Measurements from ENCODE around the gene UQCC5.

Gene UQCC5

DNA sequence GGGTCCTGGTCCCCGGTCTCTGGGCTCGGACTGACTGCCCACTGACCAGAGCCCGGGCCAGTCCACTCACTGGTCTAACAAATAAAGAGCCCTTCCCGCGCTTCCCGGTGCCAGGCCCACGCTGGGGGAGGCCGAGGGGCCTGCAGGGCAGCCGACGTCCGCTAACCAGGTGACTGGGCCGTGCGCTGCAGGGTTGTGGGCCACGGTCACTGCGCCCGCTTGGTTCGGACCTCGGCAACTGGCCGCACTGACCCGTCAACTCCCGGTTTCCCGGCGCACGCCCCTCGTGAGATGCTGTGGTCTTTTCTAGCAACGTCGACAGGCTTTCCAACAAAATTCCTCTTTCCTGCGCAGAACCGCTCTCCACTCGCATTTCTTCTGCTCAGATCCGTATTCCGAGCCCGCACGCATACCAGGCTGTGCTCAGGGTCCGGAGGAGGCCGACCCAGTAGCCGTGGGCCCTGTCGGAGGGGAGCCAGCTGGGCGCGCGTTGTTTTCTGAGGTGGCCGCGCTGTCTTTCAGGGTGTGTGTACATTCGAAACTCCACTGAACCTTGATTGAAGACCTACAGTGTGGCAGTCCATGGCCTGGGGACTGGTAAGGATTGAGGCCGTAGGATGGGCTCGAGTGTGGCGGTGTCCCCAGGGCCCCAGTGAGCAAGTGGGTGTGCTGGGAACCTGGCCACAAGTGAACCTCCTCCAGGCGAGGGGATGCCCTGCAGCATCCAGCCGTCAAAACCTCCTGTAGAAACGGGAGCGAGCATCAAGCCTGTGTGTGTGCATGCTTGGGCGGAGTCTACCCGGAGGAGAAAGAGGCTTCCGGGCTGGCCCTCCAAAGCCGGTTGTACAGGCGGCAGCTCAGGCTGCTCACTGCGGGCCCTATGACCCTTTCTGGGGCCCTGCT is 1.9 kb upstream of the UQCC5 start:
- Histone ChIP-seq H3K36me3 (no peaks in the 10 kb centered on the region), H3K27me3 (peaks cover 63% of the 10 kb centered on the region), H3K9me3 (no peaks in the 10 kb centered on the region), H3K4me1 (ENCODE audit: control insufficient read depth in 1 of 2, insufficient read depth in 1 of 2, low read depth in 1 of 2, low read length in 1 of 2) (peaks cover 30 to 48% of the 10 kb centered on the region in 2 experiments), H3K27ac (no peak overlapping the region), H3K4me3 (ENCODE audit: low read depth in 1 of 2, low read length in 1 of 2) (peak overlapping the region in 1 of 2 experiments; percentile 27)
- TF ChIP-seq, protein P1, sequence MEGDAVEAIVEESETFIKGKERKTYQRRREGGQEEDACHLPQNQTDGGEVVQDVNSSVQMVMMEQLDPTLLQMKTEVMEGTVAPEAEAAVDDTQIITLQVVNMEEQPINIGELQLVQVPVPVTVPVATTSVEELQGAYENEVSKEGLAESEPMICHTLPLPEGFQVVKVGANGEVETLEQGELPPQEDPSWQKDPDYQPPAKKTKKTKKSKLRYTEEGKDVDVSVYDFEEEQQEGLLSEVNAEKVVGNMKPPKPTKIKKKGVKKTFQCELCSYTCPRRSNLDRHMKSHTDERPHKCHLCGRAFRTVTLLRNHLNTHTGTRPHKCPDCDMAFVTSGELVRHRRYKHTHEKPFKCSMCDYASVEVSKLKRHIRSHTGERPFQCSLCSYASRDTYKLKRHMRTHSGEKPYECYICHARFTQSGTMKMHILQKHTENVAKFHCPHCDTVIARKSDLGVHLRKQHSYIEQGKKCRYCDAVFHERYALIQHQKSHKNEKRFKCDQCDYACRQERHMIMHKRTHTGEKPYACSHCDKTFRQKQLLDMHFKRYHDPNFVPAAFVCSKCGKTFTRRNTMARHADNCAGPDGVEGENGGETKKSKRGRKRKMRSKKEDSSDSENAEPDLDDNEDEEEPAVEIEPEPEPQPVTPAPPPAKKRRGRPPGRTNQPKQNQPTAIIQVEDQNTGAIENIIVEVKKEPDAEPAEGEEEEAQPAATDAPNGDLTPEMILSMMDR (IDR thresholded peaks at IDR 0.05): no peak

DNA sequence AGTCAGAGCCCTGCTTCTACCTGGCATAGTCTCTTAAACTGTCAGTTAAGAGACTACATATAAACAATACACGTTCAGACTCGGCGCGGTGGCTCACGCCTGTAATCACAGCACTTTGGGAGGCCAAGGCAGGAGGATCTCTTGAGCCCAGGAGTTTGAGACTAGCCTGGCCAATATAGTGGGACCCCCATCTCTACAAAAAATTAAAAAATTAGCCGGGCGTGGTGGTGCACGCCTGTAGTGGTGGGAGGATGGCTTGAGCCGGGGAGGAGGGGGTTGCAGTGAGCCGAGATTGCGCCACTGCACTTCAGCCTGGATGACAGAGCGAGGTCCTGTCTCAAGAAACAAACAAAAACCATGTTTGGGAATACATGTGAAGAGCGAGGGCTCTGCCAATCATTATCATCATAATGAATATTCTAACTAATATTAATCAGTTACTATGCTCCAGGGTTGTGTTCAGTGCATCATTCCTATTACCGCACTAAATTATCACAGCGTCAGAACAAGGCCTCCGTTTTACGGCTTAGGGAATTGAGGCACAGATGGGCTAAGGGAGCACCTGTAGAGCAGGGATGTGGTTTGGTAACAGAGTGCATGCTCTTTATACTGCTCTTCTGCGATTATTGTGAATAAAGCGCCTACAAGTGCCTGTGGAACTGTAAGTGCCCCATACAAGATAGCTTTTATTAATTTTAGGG is 844 bp upstream of the UQCC5 start:
- Histone ChIP-seq H3K4me1 (ENCODE audit: control insufficient read depth in 1 of 2, insufficient read depth in 1 of 2, low read depth in 1 of 2, low read length in 1 of 2) (peaks cover 30 to 48% of the 10 kb centered on the region in 2 experiments), H3K4me3 (ENCODE audit: low read depth in 1 of 2, low read length in 1 of 2) (peak overlapping the region in 1 of 2 experiments; percentile 77), H3K9me3 (no peaks in the 10 kb centered on the region), H3K27ac (peak overlapping the region; percentile 29), H3K36me3 (no peaks in the 10 kb centered on the region), H3K27me3 (peaks cover 58% of the 10 kb centered on the region)
- TF ChIP-seq, protein P1 (IDR thresholded peaks at IDR 0.05): no peak

DNA sequence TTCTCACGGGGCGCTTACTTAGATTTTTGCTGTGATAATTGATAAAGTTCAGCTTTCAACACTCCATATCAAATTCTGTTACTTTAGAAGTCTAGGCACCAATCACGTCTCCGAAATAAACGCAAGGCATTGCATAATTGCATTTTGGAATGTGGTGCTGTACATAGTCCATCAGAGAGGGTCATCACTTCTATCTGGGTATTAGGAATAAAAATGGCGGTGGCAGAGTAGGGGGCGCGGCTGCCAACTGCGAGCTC is 365 bp upstream of the UQCC5 start:
- no peaks in the 10 kb centered on the region for H3K36me3 ChIP-seq
- H3K27ac ChIP-seq: peak overlapping the region; percentile 29
- peaks cover 30 to 48% of the 10 kb centered on the region in 2 experiments for H3K4me1 ChIP-seq (ENCODE audit: control insufficient read depth in 1 of 2, insufficient read depth in 1 of 2, low read depth in 1 of 2, low read length in 1 of 2)
- TF ChIP-seq, protein P1 (IDR thresholded peaks at IDR 0.05): no peak
- H3K9me3 ChIP-seq: no peaks in the 10 kb centered on the region
- H3K4me3 ChIP-seq (ENCODE audit: low read depth in 1 of 2, low read length in 1 of 2): peak overlapping the region; percentile 74 to 77
- H3K27me3 ChIP-seq: peaks cover 54% of the 10 kb centered on the region

DNA sequence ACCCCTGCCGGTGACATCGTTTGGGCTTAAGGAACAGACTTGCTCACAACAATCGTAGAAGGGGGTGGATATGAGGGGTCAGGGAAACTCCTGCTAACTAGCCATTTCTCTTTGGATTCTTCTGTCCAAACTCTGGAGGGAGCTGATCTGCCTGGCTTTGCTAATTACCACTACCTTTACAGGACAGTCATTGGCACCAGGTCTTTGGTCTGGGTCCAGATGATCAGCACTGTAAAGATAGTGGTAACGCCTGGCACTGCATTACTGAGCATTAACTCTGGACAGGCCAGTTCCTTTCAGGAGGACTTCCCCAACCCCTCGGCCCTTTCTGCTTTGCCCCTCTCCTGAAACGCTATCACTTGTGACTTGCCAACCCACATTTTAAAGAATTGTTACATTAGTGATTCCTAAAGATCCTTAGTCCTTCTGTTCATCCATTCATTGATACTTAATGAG is 788 bp downstream of the UQCC5 start:
- peaks cover 30 to 48% of the 10 kb centered on the region in 2 experiments for H3K4me1 ChIP-seq (ENCODE audit: control insufficient read depth in 1 of 2, insufficient read depth in 1 of 2, low read depth in 1 of 2, low read length in 1 of 2)
- peak overlapping the region; percentile 74 to 77 for H3K4me3 ChIP-seq (ENCODE audit: low read depth in 1 of 2, low read length in 1 of 2)
- TF ChIP-seq, protein P1 (IDR thresholded peaks at IDR 0.05): no peak
- H3K27me3 ChIP-seq: peaks cover 42% of the 10 kb centered on the region
- H3K27ac ChIP-seq: peak overlapping the region; percentile 29
- no peaks in the 10 kb centered on the region for H3K9me3 ChIP-seq
- no peaks in the 10 kb centered on the region for H3K36me3 ChIP-seq

DNA sequence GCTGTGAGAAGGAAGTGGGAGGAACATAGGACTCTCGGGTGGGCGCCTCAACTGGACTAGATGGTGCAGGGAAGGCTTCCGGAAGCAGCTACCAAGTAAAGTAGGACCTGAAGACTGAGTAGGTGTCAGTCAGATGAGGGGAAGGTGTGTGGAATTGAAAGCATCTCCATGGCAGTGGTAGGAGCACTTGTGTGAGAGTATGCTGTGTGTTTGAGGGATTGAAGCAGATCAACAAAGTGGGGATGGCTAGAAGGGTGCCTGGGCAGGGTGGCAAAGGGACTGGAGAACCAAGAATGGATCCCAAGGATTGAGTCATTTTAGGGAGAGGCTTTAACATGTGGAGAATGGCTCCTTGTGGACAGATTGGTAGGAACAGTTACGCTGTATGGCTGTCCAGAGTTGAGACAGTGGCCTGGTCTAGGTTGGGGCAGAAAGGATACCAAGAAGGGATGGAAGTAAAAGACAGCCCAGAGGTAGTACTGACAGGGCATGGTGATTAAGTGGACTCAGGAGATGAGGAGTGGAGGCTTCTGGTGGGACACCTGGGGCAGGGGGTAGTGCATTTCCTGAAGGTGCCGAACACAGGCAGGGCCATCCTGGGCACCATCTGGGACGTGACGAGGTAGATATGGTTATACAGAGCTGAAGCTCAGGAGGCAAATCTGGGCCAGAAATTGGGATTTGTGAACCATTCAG is 1.5 kb downstream of the UQCC5 start:
- Histone ChIP-seq H3K36me3 (no peaks in the 10 kb centered on the region), H3K4me1 (ENCODE audit: control insufficient read depth in 1 of 2, insufficient read depth in 1 of 2, low read depth in 1 of 2, low read length in 1 of 2) (peaks cover 30 to 46% of the 10 kb centered on the region in 2 experiments), H3K9me3 (no peaks in the 10 kb centered on the region), H3K4me3 (ENCODE audit: low read depth in 1 of 2, low read length in 1 of 2) (peak overlapping the region in 1 of 2 experiments; percentile 77), H3K27ac (no peak overlapping the region), H3K27me3 (peaks cover 35% of the 10 kb centered on the region)
- TF ChIP-seq, protein P1 (IDR thresholded peaks at IDR 0.05): no peak
